ENCODE data around the gene AGAP2.
"Not testable (repeated sequence)": the region's sequence is repeated elsewhere in the genome, so short reads cannot be mapped to it uniquely, and the experiment has no call there.

AGAP2 gene

DNA sequence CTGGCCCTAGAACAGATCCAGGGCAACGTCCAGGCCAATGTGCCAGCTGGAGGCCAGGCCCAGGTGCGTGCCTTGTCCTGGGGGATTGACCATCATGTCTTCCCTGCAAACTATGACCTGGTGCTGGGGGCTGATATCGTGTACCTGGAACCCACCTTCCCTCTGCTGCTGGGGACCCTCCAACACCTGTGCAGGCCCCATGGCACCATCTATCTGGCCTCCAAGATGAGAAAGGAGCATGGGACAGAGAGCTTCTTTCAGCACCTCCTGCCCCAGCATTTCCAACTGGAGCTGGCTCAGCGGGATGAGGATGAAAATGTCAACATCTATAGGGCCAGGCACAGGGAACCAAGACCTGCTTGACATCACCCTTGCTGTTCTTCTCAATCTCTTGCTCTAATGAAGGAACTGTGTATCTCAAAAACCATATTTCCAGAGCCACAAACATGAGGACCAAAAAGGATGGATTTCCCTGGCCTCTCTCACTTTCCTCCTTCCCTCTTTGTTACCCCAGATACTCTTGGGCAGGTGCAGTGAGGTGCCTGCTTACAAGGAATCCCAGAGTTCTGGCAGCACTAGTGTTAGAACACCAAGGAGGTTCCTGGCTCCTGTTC is 41.8 kb upstream of the AGAP2 start:
- DNase-seq (ENCODE audit: low read depth): no peak
- TF ChIP-seq, protein P1, sequence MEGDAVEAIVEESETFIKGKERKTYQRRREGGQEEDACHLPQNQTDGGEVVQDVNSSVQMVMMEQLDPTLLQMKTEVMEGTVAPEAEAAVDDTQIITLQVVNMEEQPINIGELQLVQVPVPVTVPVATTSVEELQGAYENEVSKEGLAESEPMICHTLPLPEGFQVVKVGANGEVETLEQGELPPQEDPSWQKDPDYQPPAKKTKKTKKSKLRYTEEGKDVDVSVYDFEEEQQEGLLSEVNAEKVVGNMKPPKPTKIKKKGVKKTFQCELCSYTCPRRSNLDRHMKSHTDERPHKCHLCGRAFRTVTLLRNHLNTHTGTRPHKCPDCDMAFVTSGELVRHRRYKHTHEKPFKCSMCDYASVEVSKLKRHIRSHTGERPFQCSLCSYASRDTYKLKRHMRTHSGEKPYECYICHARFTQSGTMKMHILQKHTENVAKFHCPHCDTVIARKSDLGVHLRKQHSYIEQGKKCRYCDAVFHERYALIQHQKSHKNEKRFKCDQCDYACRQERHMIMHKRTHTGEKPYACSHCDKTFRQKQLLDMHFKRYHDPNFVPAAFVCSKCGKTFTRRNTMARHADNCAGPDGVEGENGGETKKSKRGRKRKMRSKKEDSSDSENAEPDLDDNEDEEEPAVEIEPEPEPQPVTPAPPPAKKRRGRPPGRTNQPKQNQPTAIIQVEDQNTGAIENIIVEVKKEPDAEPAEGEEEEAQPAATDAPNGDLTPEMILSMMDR (conservative IDR thresholded peaks at IDR 0.05; ENCODE audit: low read length): no peak
- H3K4me3 ChIP-seq (ENCODE audit: low read length): no peak overlapping the region

DNA sequence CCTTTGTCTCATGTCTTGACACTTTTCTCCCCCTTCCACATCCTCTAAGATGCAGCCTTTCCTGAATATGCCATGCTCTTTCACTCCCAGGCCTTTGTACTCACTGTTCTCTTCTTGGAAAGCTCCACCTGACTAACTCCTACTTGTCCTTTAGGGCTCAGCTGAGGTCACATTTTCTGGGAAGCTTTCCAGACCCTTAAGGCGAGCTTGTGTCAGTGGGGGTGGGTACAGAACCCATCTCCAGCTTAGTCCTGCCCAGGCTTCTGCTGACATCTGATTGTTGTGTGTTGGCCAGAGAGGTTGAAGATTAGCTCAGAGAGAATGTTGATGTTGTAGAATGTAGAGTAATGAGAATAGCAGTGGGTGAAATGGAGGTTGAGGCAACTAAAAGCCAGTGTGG is 41.2 kb upstream of the AGAP2 start:
- TF ChIP-seq, protein P1 (conservative IDR thresholded peaks at IDR 0.05; ENCODE audit: low read length): no peak
- DNase-seq (ENCODE audit: low read depth): no peak
- no peak overlapping the region for H3K4me3 ChIP-seq (ENCODE audit: low read length)

DNA sequence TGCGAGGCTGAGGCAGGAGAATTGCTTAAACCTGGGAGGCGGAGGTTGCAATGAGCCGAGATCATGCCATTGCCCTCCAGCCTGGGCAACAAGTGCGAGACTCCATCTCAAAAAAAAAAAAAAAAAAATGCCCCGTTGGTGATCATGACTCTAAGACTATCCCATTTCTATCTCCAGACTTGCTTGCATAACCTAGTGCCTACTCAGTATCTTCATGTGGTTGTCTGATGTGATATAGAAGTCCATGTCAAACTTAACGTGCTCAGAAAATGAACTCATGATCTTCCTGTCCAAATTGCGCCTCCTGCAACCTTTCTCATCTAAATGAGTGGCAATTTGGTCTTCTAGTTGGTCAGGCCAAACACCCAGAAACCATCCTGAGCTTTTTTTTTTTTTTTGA is 39.4 kb upstream of the AGAP2 start:
- TF ChIP-seq, protein P1 (conservative IDR thresholded peaks at IDR 0.05; ENCODE audit: low read length): no peak
- H3K4me3 ChIP-seq (ENCODE audit: low read length): no peak overlapping the region
- DNase-seq (ENCODE audit: low read depth): no peak

DNA sequence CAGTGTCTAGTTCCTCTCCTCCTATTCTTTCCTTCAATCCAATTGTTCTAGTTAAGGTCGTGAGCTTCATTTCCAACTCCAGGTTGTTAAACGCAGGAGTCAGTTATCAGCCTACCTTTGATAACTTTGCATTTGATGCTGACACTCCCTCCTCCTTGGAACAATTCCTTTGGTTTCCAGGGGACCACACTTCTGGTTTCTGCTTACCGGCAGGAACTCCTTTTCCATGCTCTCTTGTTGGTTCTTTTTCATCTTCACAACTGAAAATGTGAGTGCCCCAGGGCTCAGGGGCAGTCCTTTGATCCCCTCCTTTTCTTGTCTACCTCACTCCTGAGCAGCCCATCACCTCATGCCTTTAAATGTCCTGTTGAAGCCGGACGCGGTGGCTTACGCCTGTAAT is 38.8 kb upstream of the AGAP2 start:
- no peak for DNase-seq (ENCODE audit: low read depth)
- TF ChIP-seq, protein P1 (conservative IDR thresholded peaks at IDR 0.05; ENCODE audit: low read length): no peak
- H3K4me3 ChIP-seq (ENCODE audit: low read length): no peak overlapping the region

DNA sequence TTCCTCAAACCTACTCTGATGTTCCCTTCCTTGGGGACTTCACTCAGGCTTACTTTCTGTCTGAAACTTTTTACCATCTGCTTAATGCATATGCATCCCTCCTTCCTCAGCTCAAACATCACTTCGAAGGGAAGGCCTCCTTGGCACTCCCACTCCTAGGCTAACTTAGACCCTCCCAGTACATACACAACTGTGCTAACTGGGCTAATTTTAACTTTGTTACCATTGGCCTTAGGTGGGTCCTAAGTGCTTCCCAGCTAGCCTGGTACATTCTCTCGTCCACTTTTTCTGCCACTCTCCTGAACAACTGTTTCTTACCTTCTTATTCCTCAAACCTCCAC is 37.7 kb upstream of the AGAP2 start:
- TF ChIP-seq, protein P1 (conservative IDR thresholded peaks at IDR 0.05; ENCODE audit: low read length): no peak
- no peak overlapping the region for H3K4me3 ChIP-seq (ENCODE audit: low read length)
- no peak for DNase-seq (ENCODE audit: low read depth)

DNA sequence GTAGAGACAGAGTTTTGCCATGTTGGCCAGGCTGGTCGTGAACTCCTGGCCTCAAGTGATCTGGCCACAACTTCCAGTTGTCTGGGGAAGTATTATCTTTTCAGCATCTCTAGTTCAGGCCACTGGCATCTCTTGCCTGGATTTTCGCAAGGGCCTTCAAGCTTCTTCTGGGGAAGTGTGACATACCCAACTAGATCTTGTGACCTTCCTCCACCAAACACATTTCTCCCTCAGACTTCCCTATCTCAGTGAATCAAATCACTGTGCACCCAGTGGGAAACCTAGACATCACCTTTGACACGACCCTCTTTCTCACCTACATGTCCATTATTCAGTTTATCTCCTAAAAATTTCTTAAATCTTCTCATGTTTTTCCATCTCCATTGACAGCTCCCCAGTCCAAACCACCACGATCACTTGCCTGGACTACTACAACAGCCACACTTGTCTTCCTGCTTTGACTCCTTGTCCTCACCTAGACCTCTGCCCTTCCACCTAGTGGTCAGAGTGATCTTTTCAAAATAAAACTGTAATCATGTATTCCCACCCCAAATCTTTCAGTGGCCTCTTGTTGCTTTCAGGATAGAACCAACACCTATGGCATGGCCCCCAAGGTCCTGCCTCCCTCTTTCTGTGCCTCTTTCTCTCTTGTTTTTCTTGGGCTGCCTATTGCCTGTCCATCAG is 37.2 kb upstream of the AGAP2 start:
- TF ChIP-seq, protein P1 (conservative IDR thresholded peaks at IDR 0.05; ENCODE audit: low read length): peak; percentile 3; the same call in 1 of the 2 replicates
- no peak for DNase-seq (ENCODE audit: low read depth)
- H3K4me3 ChIP-seq (ENCODE audit: low read length): no peak overlapping the region

DNA sequence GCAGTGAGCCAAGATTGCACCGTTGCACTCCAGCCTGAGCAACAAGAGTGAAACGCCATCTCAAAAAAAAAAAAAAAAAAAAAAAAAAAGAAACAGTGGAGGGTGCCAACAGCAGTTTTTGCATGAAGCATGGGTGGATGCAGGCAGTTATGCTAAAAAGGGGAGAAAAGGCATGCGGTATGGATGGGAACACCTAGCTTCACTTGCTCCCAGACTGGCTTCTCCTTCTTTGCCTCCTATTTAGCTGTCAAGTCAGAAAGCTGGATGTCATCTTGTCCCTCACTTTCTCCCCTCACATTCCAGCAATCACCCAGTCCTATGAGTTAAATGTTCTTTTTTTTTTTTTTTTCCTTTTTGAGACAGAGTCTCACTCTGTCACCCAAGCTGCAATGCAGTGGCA is 36.5 kb upstream of the AGAP2 start:
- no peak for DNase-seq (ENCODE audit: low read depth)
- TF ChIP-seq, protein P1 (conservative IDR thresholded peaks at IDR 0.05; ENCODE audit: low read length): no peak
- H3K4me3 ChIP-seq (ENCODE audit: low read length): no peak overlapping the region

DNA sequence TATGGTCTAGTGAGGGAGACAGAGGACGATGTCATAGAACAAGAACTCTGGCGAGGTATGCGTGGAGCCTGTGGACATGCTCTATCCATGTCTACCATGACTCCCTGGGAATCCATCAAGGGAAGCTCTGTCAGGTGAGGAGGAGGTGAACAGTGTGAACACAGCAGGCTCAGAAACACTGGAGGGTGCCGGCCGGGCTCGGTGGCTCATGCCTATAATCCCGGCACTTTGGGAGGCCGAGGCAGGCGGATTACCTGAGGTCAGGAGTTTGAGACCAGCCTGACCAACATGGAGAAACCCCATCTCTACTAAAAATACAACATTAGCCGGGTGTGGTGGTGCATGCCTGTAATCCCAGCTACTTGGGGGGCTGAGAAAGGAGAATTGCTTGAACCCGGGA is 36.1 kb upstream of the AGAP2 start:
- not testable (repeated sequence) for DNase-seq (ENCODE audit: low read depth); H3K4me3 ChIP-seq (ENCODE audit: low read length)
